ENCODE measurements around the gene CDK9. TPM values are rescaled to one million over a fixed set of nuclear protein-coding genes. Genes with fewer than 3 reads are reported as not detected.

The CDK9 gene
- total RNA-seq, 6 experiments from 2014 or later: 49.4 to 107 (median 54.5) TPM

GRCh38 chr9:127751269-127752054 lies 34.4 kb upstream of the CDK9 start:
- H3K36me3 ChIP-seq: no peaks in the 10 kb centered on the region
- H3K27ac ChIP-seq: no peak overlapping the region
- TF ChIP-seq POLR2A (IDR thresholded peaks at IDR 0.05): no peak
- no peak for TF ChIP-seq CTCF (IDR thresholded peaks at IDR 0.05)
- intact Hi-C loops (cut with DNase I): loop anchor here in 1 of 2 donors (10.0 kb wide), 1 partner anchor 247 kb away; no protein-coding TSS in a partner anchor
- DNase-seq: no peak
- peak in 3 of 4 donors; percentile 33 to 56 (median 41) for ATAC-seq
- H3K4me1 ChIP-seq: no peaks in the 10 kb centered on the region
- no peaks in the 10 kb centered on the region for H3K9me3 ChIP-seq
- H3K4me3 ChIP-seq: no peak overlapping the region
- H3K27me3 ChIP-seq: no peaks in the 10 kb centered on the region
- 19% methylated on average over 10 of the region's 10 CpGs for WGBS (ENCODE audit: insufficient coverage, low coverage, low lambda C conversion rate, missing lambda C conversion rate)

GRCh38 chr9:127753148-127753547 lies 32.7 kb upstream of the CDK9 start:
- no peak for ATAC-seq
- intact Hi-C loops (cut with DNase I): loop anchor here in 1 of 2 donors (10.0 kb wide), 1 partner anchor 248 kb away; no protein-coding TSS in a partner anchor
- no peaks in the 10 kb centered on the region for H3K27me3 ChIP-seq
- DNase-seq: no peak
- H3K9me3 ChIP-seq: no peaks in the 10 kb centered on the region
- no peaks in the 10 kb centered on the region for H3K36me3 ChIP-seq
- WGBS (ENCODE audit: insufficient coverage, low coverage, low lambda C conversion rate, missing lambda C conversion rate): 70% methylated on average over 6 of the region's 8 CpGs
- H3K4me1 ChIP-seq: no peaks in the 10 kb centered on the region
- H3K4me3 ChIP-seq: no peak overlapping the region
- no peak overlapping the region for H3K27ac ChIP-seq
- TF ChIP-seq CTCF (IDR thresholded peaks at IDR 0.05): no peak
- TF ChIP-seq POLR2A (IDR thresholded peaks at IDR 0.05): no peak

- no peaks in the 10 kb centered on the region for H3K9me3 ChIP-seq
- no peaks in the 10 kb centered on the region for H3K4me1 ChIP-seq
- ATAC-seq (no peak), DNase-seq (no peak)
- no peaks in the 10 kb centered on the region for H3K36me3 ChIP-seq
- WGBS (ENCODE audit: insufficient coverage, low coverage, low lambda C conversion rate, missing lambda C conversion rate): 36% methylated on average over 5 of the region's 8 CpGs
- H3K27ac ChIP-seq: no peak overlapping the region
- H3K4me3 ChIP-seq: no peak overlapping the region
- intact Hi-C loops (cut with DNase I): loop anchor here in 1 of 2 donors (10.0 kb wide), 1 partner anchor 249 kb away; no protein-coding TSS in a partner anchor
- H3K27me3 ChIP-seq: no peaks in the 10 kb centered on the region
- no peak for TF ChIP-seq CTCF (IDR thresholded peaks at IDR 0.05)
Observed at GRCh38 chr9:127753622-127754021, 32.2 kb upstream of the CDK9 start.

- intact Hi-C loops (cut with DNase I): loop anchor here in 1 of 2 donors (10.0 kb wide), 1 partner anchor 250 kb away; no protein-coding TSS in a partner anchor
- Histone ChIP-seq H3K4me3 (no peak overlapping the region), H3K9me3 (no peaks in the 10 kb centered on the region), H3K27ac (no peak overlapping the region), H3K27me3 (no peaks in the 10 kb centered on the region), H3K4me1 (no peaks in the 10 kb centered on the region), H3K36me3 (no peaks in the 10 kb centered on the region)
- no peak for TF ChIP-seq CTCF (IDR thresholded peaks at IDR 0.05)
- no peak for TF ChIP-seq POLR2A (IDR thresholded peaks at IDR 0.05)
- ATAC-seq (peak in 3 of 4 donors; percentile 6 to 34 (median 21)), DNase-seq (no peak)
- WGBS (ENCODE audit: insufficient coverage, low coverage, low lambda C conversion rate, missing lambda C conversion rate): 46% methylated on average over 12 of the region's 86 CpGs
Observed at GRCh38 chr9:127754099-127755060, 31.5 kb upstream of the CDK9 start.

Measured in right lobe of liver (tissue), 6 donors.